ENCODE results near the gene ALDH3A1.

The ALDH3A1 gene

DNA sequence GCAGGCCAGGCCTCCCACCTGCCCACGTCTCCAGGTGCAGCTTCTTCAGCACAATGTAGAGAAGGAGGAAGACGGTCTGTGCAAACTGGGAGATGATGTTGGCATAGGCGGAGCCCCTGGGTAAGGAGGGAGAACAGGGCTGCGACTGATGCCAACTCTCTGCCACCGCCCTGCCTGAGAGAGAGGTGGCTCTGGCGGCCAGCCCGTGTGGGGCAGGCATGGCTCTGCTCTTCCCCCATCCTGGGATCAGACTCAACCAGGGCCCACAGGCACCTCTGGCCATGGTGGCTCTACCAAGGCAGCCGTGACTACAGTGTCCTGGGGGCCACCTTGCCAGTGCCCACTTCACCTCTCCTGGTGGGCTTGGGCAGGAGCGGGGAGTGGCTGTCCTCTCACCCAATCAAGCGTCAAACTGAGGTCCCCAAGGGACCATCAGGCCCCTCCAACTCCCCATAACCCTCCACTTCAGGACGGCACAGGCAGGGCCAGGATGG, 40.3 kb downstream of the ALDH3A1 start:
- TF ChIP-seq, protein P1, sequence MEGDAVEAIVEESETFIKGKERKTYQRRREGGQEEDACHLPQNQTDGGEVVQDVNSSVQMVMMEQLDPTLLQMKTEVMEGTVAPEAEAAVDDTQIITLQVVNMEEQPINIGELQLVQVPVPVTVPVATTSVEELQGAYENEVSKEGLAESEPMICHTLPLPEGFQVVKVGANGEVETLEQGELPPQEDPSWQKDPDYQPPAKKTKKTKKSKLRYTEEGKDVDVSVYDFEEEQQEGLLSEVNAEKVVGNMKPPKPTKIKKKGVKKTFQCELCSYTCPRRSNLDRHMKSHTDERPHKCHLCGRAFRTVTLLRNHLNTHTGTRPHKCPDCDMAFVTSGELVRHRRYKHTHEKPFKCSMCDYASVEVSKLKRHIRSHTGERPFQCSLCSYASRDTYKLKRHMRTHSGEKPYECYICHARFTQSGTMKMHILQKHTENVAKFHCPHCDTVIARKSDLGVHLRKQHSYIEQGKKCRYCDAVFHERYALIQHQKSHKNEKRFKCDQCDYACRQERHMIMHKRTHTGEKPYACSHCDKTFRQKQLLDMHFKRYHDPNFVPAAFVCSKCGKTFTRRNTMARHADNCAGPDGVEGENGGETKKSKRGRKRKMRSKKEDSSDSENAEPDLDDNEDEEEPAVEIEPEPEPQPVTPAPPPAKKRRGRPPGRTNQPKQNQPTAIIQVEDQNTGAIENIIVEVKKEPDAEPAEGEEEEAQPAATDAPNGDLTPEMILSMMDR (conservative IDR thresholded peaks at IDR 0.05; ENCODE audit: control insufficient read depth, insufficient read depth, low read depth, low read length): no peak
- no peak for DNase-seq (ENCODE audit: low read depth)
- no peak overlapping the region for H3K4me3 ChIP-seq (ENCODE audit: control insufficient read depth, low read depth, low read length)

- H3K4me3 ChIP-seq (ENCODE audit: control insufficient read depth, low read depth, low read length): no peak overlapping the region
- no peak for DNase-seq (ENCODE audit: low read depth)
- TF ChIP-seq, protein P1 (conservative IDR thresholded peaks at IDR 0.05; ENCODE audit: control insufficient read depth, insufficient read depth, low read depth, low read length): no peak
Measured at GRCh38 chr17:19706791-19707727, 41.0 kb downstream of the ALDH3A1 start.

GRCh38 chr17:19705771-19706770, 42.0 kb downstream of the ALDH3A1 start:
- TF ChIP-seq, protein P1 (conservative IDR thresholded peaks at IDR 0.05; ENCODE audit: control insufficient read depth, insufficient read depth, low read depth, low read length): no peak
- H3K4me3 ChIP-seq (ENCODE audit: control insufficient read depth, low read depth, low read length): no peak overlapping the region
- DNase-seq (ENCODE audit: low read depth): no peak

GRCh38 chr17:19705201-19705600, 42.9 kb downstream of the ALDH3A1 start:
- TF ChIP-seq, protein P1 (conservative IDR thresholded peaks at IDR 0.05; ENCODE audit: control insufficient read depth, insufficient read depth, low read depth, low read length): no peak
- no peak for DNase-seq (ENCODE audit: low read depth)
- no peak overlapping the region for H3K4me3 ChIP-seq (ENCODE audit: control insufficient read depth, low read depth, low read length)

DNA sequence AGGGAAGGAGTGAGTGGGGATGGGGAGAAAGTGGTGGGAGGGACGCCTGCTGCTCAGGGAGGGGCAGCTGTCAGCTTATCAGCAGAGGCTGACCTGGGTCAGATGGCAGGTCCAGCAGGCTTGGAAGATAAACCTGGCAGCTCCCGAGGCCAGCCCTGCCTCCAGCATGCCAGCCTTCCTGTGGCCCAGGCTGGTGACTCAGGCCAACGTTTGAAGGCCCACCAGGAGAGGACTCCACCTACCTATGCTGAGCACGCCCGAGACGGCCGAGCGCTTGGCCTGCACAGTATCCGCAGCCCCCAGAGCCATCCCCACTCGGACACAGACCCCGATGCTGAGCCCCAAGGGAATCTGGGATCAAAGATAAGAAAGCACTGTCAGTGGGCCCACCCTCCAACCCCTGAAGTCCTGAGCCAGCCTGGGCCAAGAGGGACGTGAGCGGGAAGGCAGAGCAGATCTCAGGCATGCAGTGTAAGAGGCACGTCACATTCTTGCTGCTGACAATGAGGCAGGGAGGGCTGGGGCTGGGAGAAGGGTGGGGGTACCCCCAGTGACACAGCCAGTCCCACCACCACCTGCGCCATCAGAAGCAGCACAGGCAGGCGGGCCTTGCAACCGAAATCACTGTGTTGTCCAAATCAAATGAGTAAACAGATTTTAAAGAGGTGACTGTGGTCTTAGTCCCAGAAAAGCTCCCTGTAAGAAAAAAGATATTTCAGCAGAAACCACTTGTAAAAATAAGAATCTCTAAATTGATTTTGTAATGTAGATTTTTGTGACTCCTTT, 44.1 kb downstream of the ALDH3A1 start:
- TF ChIP-seq, protein P1 (conservative IDR thresholded peaks at IDR 0.05; ENCODE audit: control insufficient read depth, insufficient read depth, low read depth, low read length): no peak

More for the DNA sequence above, 44.1 kb downstream of the ALDH3A1 start:
- DNase-seq (ENCODE audit: low read depth): no peak
- no peak overlapping the region for H3K4me3 ChIP-seq (ENCODE audit: control insufficient read depth, low read depth, low read length)
